NCI-H1092 (cell line): ENCODE results near the gene TP53TG3.
"Not testable (repeated sequence)": the region's sequence is repeated elsewhere in the genome, so short reads cannot be mapped to it uniquely, and the experiment has no call there.

Experiments
- DNase-seq: peaks from one replicate; lab custom pipeline; 2025; lab: John Stamatoyannopoulos, UW

Gene TP53TG3

GRCh38 chr16:32676065-32676464 lies at the start of gene TP53TG3:
TSS of gene TP53TG3 (minus strand) at chr16:32676165. CDS start at chr16:32676097, 68 bp downstream.
- not testable (repeated sequence) for DNase-seq

- DNase-seq, result not testable (repeated sequence)
Observed at GRCh38 chr16:32650876-32651275, 25.1 kb downstream of the TP53TG3 start.

DNA sequence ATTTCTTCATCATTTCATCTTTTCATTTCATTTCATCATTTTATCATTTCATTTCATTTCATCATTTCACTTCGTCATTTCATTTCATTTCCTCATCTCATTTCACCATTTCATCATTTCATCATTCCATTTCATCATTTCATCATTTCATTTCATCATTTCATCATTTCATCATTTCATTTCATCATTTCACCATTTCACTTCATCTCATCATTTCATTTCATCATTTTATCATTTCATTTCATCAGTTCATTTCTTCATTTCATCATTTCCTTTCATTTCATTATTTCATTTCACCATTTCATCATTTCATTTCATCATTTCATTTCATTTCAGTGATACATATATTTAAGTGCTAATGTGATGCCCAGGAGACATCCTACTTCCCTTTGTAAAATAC lies 28.4 kb downstream of the TP53TG3 start:
- not testable (repeated sequence) for DNase-seq

DNA sequence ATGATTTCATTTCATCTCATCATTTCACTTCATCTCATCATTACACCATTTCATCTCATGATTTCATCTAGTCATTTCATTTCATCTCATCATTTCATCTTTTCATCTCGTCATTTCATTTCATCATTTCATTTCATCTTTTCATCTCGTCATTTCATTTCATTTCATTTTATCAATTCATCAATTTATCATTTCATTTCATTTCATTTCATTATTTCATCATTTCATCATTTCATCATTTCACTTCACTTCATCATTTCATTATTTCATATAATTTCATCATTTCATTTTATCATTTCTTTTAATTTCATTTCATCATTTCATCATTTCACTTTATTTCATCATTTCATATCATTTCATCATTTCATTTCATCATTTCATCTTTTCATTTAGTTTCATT lies 29.2 kb downstream of the TP53TG3 start:
- not testable (repeated sequence) for DNase-seq

DNA sequence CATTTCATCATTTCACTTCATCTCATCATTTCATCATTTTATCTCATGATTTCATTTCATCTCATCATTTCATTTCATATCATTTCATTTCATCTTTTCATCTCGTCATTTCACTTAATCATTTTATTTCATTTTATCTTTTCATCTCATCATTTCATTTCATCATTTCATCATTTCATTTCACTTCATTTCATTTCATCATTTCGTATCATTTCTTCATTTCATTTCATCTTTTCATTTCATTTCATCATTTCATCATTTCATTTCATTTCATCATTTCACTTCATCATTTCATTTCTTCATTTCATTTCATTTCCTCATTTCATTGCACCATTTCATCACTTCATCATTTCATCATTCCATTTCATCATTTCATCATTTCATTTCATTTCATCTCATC lies 29.8 kb downstream of the TP53TG3 start:
- DNase-seq, result not testable (repeated sequence)

GRCh38 chr16:32645278-32645908 lies 30.6 kb downstream of the TP53TG3 start:
- DNase-seq, result not testable (repeated sequence)

DNA sequence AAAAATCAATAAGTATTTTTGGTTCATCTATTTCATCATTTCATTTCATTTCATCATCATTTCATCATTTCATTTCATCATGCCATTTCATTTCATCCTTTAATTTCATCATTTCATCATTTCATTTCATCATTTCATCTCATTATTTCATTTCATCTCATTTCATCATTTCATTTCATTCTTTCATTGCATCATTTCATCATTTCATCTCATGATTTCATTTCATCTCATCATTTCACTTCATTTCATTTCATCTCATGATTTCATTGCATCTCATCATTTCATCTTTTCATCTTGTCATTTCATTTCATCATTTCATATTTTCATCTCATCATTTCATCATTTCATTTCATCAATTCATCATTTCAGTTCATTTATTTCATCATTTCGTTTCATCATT lies 31.2 kb downstream of the TP53TG3 start:
- DNase-seq, result not testable (repeated sequence)

DNA sequence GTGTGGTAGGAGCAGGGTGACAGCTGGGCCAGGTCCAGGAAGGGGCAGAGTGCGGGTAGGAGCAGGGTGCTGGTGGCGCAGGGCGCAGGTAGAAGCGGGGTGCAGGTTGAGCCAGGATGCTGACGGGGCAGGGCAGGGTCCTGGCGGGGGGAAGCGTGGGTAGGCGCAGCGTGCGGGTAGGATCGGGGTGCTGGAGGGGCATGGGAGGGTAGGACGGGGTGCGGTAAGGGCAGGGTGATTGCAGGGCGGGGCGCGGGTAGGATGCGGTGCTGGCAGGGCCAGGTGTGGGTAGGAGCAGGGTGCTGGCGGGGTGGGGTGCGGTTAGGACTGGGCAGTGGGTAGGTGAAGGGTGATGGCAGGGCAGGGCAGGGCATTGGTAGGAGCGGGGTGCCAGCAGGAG lies 38.4 kb downstream of the TP53TG3 start:
- not testable (repeated sequence) for DNase-seq

- not testable (repeated sequence) for DNase-seq
Observed at GRCh38 chr16:32632096-32632495, 43.9 kb downstream of the TP53TG3 start.
